KOPT-K1 (cell line): ENCODE data around the gene TBC1D2B.

Experiments used
- H3K27ac ChIP-seq: fragments of 200-600 bp; sonication (generic); 2 replicates; pipeline ENCODE4 v1.5.1; 2016; ENCODE audit warnings: antibody characterized with exemption, mild to moderate bottlenecking, low read depth, low read length; ENCODE audit not compliant: poor library complexity, severe bottlenecking
- H3K36me3 ChIP-seq: fragments of 200-600 bp; sonication (generic); 2 replicates; pipeline ENCODE4 v1.5.1; 2017; ENCODE audit warnings: antibody characterized with exemption, mild to moderate bottlenecking, low read length, moderate library complexity; ENCODE audit not compliant: insufficient read depth
- H3K9me3 ChIP-seq: fragments of 200-600 bp; sonication (generic); 2 replicates; pipeline ENCODE4 v1.5.1; 2017; ENCODE audit warnings: antibody characterized with exemption, low read length, mild to moderate bottlenecking; ENCODE audit not compliant: insufficient read depth, poor library complexity, severe bottlenecking

Gene TBC1D2B

DNA sequence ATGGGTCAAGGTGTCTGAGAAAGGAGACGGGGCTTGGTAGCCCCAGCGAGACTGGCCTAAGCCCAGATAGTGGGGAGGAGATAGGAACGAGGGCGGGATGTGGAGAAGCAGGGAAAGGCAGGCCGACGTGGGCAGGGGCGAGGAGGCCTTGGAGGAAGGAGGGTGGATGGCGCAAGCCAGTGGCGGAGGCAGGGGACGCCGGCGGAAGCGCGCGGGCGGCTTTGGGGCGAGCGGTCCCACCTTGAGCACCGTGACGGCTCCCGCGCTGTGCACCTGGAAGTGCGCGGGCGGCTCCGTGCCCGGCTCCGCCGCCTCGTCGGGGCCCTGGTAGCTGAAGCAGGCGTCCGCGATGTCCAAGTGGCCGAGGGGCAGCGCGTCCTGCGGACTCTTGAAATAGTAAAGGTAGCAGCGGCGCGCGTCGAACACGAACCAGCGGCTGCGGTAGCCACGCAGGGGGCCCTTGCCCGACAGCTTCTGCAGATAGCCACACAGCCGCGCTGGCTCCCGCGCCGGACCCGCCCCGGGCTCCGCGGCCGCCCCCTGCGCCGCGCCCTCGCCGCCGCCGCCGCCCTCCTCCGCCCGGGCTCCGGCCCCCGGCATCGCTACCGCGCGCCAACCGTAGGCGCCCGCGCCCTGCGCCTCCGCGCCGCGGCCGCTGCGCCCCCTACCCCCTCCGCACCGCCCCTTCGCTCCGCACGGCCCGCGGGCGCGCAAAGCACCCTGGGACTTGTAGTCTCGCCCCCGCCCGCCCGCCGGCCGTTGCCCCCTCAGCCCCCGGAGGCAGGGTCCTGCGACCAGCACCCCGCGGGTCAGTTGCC is at the start of gene TBC1D2B:
TBC1D2B (minus strand) TSS at position 659 of the 818 bp plus-strand sequence; CDS start at position 600, 59 bp downstream.
- Histone ChIP-seq H3K9me3 (no peaks in the 10 kb centered on the region), H3K36me3 (peaks cover 19% of the 10 kb centered on the region), H3K27ac (peak within 1 kb of the TSS; percentile 75)

DNA sequence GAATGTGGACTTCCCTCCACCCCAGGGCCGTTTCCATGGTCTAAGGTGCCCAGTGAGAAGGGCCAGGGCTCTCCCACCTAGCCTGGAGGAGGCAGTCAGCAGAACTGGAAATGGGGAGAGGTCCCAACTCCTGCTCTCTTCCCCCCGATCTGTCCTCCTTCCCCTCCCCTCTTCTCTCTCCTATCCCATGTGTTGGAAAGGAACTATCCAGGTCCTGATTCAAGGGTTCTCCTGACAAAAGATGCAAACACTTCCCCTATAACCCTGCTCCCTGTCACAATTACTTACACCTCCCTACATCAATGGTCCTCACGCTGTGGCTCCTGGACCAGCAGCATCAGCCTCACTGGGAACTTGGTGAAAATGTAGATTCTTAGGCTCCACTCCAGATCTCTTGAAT is 47.8 kb upstream of the TBC1D2B start:
- H3K27ac ChIP-seq, result no peak overlapping the region
- no peaks in the 10 kb centered on the region for H3K9me3 ChIP-seq

DNA sequence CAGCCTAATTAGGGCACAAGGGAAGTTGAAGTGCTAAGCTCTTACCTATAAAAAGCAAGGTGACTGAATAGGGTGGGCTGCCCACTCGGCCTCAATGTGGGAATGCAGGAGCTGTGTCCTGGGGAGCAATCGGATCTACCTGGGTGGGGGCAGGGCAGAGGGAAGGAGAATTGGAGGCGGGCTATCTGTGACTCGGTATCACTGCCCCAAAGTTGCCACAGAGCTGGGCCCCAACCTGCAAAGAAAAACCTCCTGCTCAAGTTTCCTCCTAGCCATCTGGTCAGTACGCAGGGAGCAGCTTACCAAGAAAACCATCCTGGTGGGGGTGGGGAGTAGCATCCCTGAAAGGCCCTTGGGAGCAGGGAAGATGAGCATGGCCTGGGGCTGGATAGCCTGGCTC is 43.0 kb upstream of the TBC1D2B start:
- no peaks in the 10 kb centered on the region for H3K36me3 ChIP-seq
- no peaks in the 10 kb centered on the region for H3K9me3 ChIP-seq
- no peak overlapping the region for H3K27ac ChIP-seq

More for the DNA sequence above, 47.8 kb upstream of the TBC1D2B start:
- no peaks in the 10 kb centered on the region for H3K36me3 ChIP-seq

DNA sequence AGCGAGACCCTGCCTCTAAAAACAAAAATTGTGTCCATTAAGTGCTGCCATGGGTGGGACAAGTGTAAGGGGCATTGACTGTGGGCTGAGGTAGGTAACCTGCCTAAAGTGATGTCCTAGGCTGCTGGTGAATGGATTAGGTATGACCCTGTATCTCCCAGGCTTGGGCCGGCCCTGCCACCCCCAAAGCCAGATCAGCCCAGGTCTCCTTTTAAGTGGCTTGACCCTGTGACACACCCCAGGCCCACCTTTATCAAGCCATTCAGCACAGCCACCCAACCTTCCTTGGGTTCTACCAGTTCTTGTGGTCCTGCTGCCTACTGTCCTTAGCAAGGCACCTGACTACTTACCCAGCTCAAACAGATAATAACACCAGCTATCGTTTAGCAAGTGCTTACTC is 35.0 kb upstream of the TBC1D2B start:
- Histone ChIP-seq H3K9me3 (no peaks in the 10 kb centered on the region), H3K36me3 (no peaks in the 10 kb centered on the region), H3K27ac (no peak overlapping the region)

DNA sequence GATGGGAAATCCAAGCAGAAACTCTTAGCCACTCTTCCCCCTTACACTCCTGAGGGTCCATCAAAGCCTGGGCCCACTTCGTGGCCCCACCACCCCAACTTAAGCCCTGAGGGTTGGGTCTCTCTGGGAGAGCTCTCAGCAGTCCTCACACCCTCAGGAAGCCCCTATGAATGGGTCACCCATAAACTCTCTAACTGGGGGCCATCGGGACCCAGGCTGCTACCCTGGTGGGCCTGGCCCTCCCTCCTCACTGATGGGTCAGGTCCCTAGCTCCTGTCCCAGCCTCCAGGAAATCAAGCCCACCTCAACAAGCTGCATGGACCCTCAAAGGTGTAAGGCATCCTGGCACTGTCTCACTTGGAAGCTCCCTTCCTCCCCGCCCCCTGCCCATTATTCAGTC is 34.3 kb upstream of the TBC1D2B start:
- Histone ChIP-seq H3K27ac (no peak overlapping the region), H3K36me3 (no peaks in the 10 kb centered on the region), H3K9me3 (no peaks in the 10 kb centered on the region)

DNA sequence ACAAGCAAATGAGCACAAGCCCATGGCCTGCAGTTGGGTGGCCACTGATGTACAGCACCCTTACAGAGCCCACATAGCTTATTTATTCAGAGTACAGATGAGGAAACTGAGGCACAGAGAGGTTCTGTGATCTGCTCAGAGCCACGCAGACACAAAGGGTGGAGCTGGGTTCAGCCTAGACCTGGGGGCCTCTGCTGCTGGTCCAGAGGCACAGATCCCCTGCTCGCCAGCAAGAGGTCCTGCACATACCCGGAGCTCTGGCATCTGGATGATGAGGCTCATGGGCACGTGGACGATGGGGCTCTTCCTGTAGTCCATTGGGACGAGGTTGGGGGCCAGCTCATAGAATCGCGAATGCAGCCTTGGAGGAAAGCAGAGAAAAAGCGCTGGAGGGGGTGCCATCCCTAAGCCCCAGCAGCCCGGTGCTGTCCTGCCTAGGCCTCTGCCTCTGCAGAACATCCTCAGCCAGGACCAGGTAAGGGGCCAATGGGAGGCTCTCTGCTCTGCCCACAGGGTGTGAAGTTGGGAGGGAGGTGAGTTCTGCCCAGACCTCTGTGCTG is 33.5 kb upstream of the TBC1D2B start:
- H3K27ac ChIP-seq, result no peak overlapping the region
- H3K36me3 ChIP-seq, result no peaks in the 10 kb centered on the region
- H3K9me3 ChIP-seq, result no peaks in the 10 kb centered on the region

DNA sequence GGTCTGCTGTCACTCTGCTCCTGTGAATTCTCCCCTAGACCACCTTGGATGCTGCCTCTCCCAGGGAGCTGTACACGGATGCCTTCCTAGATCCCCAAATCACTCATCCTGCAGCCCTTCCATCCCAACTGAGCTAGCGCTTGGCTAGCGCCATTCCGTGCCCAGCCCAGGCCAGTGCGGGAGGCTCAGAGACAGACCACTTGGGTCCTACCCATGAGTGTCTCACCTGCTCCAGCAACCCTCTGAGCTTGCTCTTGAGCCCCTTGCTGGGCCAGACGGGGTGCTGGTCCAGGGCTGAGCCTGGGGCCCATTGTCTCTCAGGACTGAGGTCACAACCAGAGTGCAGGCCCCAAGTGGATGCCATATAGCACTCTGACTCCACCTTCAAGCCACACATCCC is 32.6 kb upstream of the TBC1D2B start:
- H3K36me3 ChIP-seq, result no peaks in the 10 kb centered on the region
- H3K27ac ChIP-seq, result no peak overlapping the region
- H3K9me3 ChIP-seq, result no peaks in the 10 kb centered on the region

DNA sequence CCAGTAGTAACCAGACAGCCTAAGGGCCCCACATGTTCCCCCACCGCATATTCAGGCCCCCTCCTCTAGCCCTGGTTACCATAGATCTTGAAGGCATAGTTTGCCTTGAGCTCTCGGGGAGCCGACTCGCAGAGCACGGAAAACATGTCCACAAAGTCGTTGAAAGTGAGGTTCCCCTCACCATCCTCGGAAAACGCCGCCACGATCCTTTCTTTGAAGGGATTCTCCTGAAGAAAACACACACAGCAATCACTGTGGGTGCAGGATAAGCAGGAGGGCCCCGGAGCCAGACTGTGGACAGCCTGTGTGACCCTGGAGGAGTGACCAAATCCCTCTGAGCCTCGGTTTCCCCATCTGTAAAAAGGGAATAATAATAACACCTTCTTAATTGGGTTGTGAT is 31.6 kb upstream of the TBC1D2B start:
- H3K27ac ChIP-seq, result no peak overlapping the region
- no peaks in the 10 kb centered on the region for H3K9me3 ChIP-seq
- H3K36me3 ChIP-seq, result no peaks in the 10 kb centered on the region

DNA sequence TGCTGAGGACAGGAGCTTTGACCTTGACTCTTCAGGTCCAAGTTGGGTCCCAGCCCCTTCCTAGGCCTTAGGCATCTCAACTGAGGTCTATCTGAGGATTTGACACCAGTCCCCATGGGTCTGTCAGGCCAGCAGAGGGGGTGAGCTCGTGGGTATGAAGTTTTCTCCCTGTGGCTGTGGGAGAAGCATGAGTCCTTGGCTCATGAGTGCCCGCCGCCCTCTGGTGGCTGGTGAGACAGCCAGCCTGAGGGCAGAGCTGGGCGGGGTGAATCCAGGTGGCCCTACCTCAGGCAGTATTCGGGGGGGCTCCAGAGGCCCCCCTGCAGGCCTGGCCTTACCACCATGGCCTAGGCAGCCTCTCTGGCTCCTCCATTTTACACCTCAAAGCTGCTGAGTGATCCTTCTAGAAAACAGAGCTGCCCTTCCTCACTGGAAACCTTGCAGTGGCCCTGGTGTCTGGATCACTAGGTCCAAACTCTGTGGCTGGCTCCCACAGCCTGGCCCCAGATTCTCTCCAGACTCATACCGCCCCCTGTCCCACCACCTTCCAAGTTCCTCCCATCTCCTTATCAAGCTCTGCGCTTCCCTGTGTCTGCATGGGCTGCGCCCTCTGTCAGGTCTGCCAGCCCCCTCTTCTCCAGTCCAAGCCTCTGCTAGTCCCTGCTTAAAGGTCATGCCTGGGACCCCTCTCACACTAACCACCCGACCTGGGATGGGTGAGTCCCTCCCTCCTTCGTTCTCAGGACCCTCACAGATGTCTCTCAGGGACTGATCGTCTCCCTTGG is 31.0 kb upstream of the TBC1D2B start:
- no peak overlapping the region for H3K27ac ChIP-seq
- H3K9me3 ChIP-seq, result no peaks in the 10 kb centered on the region
- no peaks in the 10 kb centered on the region for H3K36me3 ChIP-seq

DNA sequence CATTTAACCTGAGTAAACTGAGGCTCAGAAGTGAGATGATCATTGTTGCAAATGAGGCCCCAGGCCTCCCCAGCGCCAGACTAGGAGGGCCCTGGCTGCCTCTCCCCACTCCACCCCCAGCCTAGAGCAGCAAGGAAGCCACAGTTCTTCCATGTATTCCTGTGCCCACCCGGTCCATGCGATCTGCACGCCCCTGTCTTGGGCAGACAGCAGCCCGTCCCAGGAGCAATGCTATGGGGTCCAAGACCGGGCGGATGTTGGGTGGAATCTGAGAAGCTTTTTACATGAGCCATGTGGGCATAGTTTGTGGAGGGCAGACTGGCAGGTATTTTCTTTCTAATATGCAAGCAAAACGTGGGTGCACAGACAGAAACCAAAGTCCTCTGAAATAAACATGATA is 30.0 kb upstream of the TBC1D2B start:
- Histone ChIP-seq H3K36me3 (no peaks in the 10 kb centered on the region), H3K27ac (no peak overlapping the region), H3K9me3 (no peaks in the 10 kb centered on the region)

DNA sequence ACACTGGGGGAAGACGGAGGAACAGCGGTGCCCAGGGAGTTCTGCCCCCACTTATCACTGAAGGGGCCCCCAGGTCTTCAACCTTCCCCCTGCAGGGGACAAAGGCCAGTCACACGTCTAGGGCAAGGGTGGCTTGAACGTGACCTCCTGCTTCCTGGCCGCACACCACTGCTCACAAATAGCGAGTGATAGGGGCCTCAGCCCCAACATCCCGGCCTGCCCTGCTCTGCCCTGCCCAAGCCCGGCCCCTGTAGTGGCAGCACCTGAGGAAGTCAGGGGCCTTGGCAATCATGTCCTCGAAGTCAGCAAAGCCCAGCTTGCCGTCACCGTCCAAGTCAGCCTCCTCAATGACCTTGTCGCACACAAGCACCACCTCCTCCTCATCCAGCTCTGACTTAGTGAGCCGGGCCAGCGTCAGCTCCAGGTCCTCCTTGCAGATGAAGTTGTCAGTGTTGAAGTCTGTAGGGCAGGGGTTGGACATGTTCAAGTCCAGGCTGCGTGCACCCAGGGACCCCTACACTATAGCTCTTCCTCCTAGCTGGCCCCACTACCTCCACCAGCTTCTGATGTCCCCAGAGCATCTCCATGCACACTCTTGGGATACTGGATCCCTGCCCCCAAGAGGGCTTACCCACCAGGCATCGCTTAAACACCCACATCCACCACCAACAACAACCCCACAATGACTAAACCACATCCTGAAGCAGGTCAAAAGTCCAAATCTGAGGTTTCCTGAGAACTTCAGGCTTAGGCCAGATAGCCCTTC is 28.1 kb upstream of the TBC1D2B start:
- Histone ChIP-seq H3K27ac (peak overlapping the region; percentile 89), H3K36me3 (no peaks in the 10 kb centered on the region), H3K9me3 (no peaks in the 10 kb centered on the region)

DNA sequence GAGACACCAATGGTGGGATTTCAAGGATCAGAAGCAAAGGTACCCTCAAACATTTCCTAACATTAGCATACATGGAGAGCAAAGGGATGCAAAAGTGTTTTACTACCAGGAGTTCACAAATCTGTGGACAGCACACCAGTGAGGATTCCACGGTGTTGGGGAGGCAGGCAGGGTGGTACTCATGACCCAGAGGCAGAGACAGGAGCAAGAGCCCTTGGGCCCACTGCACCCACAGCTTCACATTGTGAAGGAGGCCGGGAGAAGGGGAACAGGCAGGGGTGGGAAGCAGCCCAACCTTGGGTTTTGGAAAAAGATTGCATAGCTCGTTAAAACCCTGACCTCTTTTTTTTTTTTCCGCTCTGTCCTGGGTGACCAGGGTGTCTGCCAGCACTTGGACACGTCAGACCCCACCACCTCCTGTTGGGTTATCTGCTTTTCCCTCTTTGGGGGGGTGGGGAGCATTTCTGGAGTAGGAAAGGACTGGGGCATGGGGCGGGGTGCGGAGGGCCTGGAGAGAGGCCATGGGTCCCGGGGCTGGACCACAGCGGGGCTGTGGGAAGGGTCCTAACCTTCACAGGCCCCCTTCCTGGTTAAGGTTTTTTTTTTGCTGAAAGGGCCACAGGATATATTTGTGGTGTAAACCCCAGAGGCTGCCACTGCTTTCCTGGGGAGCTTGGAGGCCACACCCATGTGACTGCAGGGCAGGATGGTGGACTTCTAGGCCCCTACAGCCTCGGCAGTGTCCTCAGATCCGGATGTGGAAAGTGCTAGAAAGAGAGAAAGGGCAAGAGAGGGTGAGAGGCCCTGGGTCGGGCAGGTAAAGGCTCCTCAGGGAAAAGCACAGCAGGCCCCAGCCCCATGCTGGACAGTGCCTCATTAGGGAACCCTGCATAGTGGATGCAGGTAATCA is 27.3 kb upstream of the TBC1D2B start:
- Histone ChIP-seq H3K9me3 (no peaks in the 10 kb centered on the region), H3K27ac (peak overlapping the region; percentile 89), H3K36me3 (no peaks in the 10 kb centered on the region)

DNA sequence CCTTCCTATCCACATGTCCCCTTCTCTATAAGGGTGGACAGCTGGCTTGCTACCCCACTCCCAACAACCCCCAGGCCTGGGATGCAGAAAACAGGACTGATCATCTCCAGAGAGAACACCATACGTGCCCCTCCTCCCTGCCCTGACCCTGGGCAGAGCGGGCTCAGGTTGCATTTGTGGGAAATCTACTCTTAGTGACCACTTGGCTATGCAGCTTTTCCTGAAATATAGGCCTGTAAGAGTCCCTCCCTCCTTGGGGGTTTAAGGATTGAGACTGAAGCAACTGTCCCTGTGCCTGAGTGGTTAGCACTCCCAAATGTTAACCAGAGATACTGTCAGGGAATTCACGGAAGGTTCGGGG is 26.6 kb upstream of the TBC1D2B start:
- Histone ChIP-seq H3K9me3 (no peaks in the 10 kb centered on the region), H3K27ac (peak overlapping the region; percentile 89), H3K36me3 (no peaks in the 10 kb centered on the region)

DNA sequence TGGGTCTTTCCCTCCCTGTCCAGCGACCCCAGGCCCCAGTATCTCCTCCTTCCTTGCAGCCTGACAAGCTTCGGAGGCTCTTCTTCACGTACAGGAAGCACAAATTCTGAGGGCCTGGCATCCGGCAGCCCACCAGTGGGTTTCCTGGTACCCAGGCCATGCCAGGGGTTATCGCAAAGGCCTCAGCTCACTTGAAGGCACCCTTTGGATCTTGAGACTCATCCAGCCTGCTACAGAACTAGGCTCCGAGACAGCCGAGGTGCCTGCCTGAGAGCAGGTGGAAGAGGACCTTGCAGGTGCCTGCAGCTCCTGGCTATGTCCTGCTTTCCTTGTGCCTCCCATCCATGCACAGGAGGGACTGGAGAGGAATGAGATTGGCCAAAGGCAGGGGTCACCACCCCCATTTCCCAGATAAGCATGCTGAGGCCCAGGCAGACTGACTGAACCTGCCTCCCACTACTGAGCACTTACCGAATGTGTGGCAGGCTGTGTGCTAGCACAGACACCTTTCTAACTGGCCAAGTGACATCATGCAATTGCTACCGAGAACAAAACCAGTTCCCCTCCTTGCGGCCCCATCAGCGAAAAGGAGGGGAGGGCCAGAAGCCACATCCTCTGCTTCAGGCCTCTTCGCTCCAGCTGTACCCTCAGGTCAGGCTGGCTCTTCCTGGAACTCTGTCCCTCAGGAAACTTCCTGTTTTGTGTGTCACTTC is 26.1 kb upstream of the TBC1D2B start:
- H3K36me3 ChIP-seq, result no peaks in the 10 kb centered on the region
- H3K27ac ChIP-seq, result peak overlapping the region; percentile 89
- no peaks in the 10 kb centered on the region for H3K9me3 ChIP-seq
